Sigmoid colon (tissue), 3 donors: Measurements from ENCODE around the gene KPNA6.
"Not testable (repeated sequence)": the region's sequence is repeated elsewhere in the genome, so short reads cannot be mapped to it uniquely, and the experiment has no call there.

Experiments used
- CTCF ChIP-seq, 4 experiments: fragments of 450-650 bp in 3 of 4; fragments of 200-600 bp in 1 of 4; IDR thresholded peaks; one replicate each; pipeline ENCODE4 v1.5.1; 2016 to 2019; ENCODE audit warnings: antibody characterized with exemption in 4 of 4, mild to moderate bottlenecking in 3 of 4, moderate library complexity in 2 of 4
- POLR2A ChIP-seq, 2 donors: fragments of 450-650 bp; IDR thresholded peaks; one replicate each; pipeline ENCODE4 v1.6.1; 2016; ENCODE audit warnings: antibody characterized with exemption in 2 of 2, mild to moderate bottlenecking in 2 of 2, moderate library complexity in 2 of 2

- TF ChIP-seq CTCF, POLR2A (IDR thresholded peaks at IDR 0.05): not testable (repeated sequence)
Observed at GRCh38 chr1:32113436-32113835, 5.6 kb downstream of the KPNA6 start.
